ENCODE measurements around the gene TCTN1. TPM values are rescaled to one million over a fixed set of nuclear protein-coding genes. Genes with fewer than 3 reads are reported as not detected.

The TCTN1 gene
- total RNA-seq, 2 experiments from 2014 or later, result 5.0 to 5.5 TPM

- Histone ChIP-seq H3K27me3 (ENCODE audit: control insufficient read depth in 1 of 2, insufficient read depth in 2 of 2, low read length in 2 of 2) (no peaks in the 10 kb centered on the region), H3K36me3 (ENCODE audit: insufficient read depth, low read length) (peaks cover 3% of the 10 kb centered on the region), H3K4me3 (ENCODE audit: low read length) (no peak overlapping the region), H3K4me1 (ENCODE audit: insufficient read depth, low read length) (peaks cover 32% of the 10 kb centered on the region), H3K27ac (ENCODE audit: low read depth in 1 of 2, low read length in 2 of 2) (no peak overlapping the region), H3K9me3 (ENCODE audit: control insufficient read depth in 1 of 2, insufficient read depth in 1 of 2, low read length in 2 of 2) (no peaks in the 10 kb centered on the region)
- DNase-seq (no peak), ATAC-seq (ENCODE audit: poor library complexity) (no peak)
- CTCF ChIA-PET, result no interaction called here
- intact Hi-C loops (cut with DNase I, micrococcal nuclease), result no loop called here
- H3K27me3 Mint-ChIP-seq, result no peaks in the 10 kb centered on the region
- no peak for TF ChIP-seq CTCF (IDR thresholded peaks at IDR 0.05)
- peak overlapping the region; percentile 68 for H3K27ac Mint-ChIP-seq
- POLR2A ChIA-PET, result no interaction called here
- H3K36me3 Mint-ChIP-seq (ENCODE audit: low read depth), result peaks cover 44% of the 10 kb centered on the region
- no peaks in the 10 kb centered on the region for H3K9me3 Mint-ChIP-seq
- H3K4me1 Mint-ChIP-seq (ENCODE audit: low read depth), result peaks cover 47% of the 10 kb centered on the region
- peak overlapping the region; percentile 83 for H3K4me3 Mint-ChIP-seq
Observed at GRCh38 chr12:110686294-110686903, 72.5 kb downstream of the TCTN1 start.

DNA sequence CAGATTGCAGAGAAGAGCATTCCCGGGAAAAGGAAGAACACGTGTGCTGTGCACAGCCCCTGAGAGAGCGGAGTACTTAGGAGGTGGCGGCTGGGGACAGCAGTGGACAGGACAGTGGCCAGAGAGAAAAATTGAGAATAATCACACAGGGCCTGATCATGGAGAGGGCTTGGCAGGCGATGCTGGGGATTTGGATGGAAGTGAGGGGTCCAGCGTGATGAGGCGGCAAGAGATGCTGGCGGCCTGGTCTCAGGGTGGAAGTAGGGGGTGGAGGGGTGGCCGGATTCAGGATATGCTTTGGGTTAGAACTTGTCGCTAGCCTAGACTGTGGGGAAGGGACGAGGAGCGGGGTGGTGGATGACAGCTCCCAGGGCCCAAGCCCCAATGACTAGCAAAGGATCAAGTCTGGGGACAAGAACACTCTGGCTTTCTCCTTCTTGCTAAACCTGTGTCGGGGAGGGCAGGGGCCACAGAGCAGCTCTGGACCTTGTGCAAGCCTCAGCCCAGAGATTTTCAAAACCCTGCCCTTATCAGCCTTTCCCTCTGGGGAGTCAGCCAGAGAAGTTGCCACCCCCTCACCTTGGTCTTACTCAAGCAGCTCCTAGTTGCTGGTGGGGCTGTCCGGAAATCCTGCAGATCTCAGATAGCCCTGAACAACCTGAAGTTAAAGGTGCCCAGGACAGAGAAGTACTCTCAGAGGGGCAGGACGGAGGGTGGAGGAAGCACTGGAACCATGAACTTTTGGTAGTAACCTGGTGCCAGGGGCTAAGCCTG is 73.7 kb downstream of the TCTN1 start:
- peak overlapping the region; percentile 83 for H3K4me3 Mint-ChIP-seq
- H3K4me3 ChIP-seq (ENCODE audit: low read length), result peak overlapping the region; percentile 76
- no peaks in the 10 kb centered on the region for H3K27me3 Mint-ChIP-seq
- POLR2A ChIA-PET, result interaction anchor here (0.8 to 1.0 kb wide), 2 partner anchors 10 to 20 kb away, joined by 3 to 4 read pairs; no protein-coding TSS in a partner anchor
- intact Hi-C loops (cut with DNase I, micrococcal nuclease), result no loop called here
- H3K9me3 ChIP-seq (ENCODE audit: control insufficient read depth in 1 of 2, insufficient read depth in 1 of 2, low read length in 2 of 2), result no peaks in the 10 kb centered on the region
- no peak for TF ChIP-seq CTCF (IDR thresholded peaks at IDR 0.05)
- no peak overlapping the region for H3K27ac ChIP-seq (ENCODE audit: low read depth in 1 of 2, low read length in 2 of 2)
- no peak for DNase-seq
- H3K4me1 Mint-ChIP-seq (ENCODE audit: low read depth), result peaks cover 54% of the 10 kb centered on the region
- peaks cover 3% of the 10 kb centered on the region for H3K36me3 ChIP-seq (ENCODE audit: insufficient read depth, low read length)
- H3K27me3 ChIP-seq (ENCODE audit: control insufficient read depth in 1 of 2, insufficient read depth in 2 of 2, low read length in 2 of 2), result no peaks in the 10 kb centered on the region
- no peaks in the 10 kb centered on the region for H3K9me3 Mint-ChIP-seq
- peaks cover 32% of the 10 kb centered on the region for H3K4me1 ChIP-seq (ENCODE audit: insufficient read depth, low read length)
- CTCF ChIA-PET, result no interaction called here
- H3K27ac Mint-ChIP-seq, result peak overlapping the region; percentile 68
- ATAC-seq (ENCODE audit: poor library complexity), result no peak
- peaks cover 39% of the 10 kb centered on the region for H3K36me3 Mint-ChIP-seq (ENCODE audit: low read depth)

DNA sequence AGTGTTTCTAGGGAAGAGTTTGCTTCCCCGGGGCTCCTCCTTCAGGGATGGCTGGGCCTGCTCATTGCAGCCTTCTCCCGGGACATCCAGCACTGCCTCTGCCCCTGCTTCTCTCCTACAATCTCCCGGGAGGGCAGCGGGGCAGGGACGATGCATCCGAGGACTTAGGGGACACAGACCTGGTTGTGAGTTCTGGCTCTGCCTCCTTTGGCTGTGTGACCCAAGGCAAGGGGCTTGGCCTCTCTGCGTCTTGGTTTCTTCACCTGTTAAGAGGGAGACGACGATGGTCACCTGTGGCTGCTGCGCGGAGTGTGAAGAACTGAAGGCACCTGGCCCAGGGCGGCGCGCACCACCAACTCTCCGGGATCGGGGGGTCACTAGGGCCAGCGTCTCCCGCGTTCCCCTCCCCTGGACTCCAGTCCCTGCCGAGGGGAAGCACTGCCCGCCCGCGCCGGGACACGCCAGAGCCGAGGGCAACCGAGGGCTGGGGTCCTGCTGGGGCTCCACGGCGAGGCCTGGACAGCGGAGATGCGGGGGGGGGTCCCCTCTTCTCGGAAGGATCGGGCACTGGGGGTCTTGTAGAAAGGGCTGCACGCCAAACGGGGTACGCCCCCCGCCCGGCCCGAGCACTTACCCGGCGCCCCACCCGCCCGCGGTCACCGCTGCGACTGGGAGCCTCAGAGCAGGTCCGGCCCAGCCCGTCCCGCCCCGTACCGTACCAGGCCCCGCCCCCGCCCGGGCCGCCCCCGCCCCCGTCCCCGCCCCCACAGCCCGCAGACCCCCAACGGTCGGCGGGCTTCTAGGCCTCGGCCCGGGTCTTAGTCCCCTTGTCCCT is 74.7 kb downstream of the TCTN1 start, which contains the start of gene HVCN1:
HVCN1 (minus strand) TSS at position 670 of the 835 bp plus-strand sequence. CDS start 5,870 bp downstream, outside the sequence.
- Histone ChIP-seq H3K9me3 (ENCODE audit: control insufficient read depth in 1 of 2, insufficient read depth in 1 of 2, low read length in 2 of 2) (no peaks in the 10 kb centered on the region), H3K36me3 (ENCODE audit: insufficient read depth, low read length) (peaks cover 3% of the 10 kb centered on the region), H3K27ac (ENCODE audit: low read depth in 1 of 2, low read length in 2 of 2) (peak within 1 kb of the TSS; percentile 44 to 50), H3K4me1 (ENCODE audit: insufficient read depth, low read length) (peaks cover 32% of the 10 kb centered on the region), H3K4me3 (ENCODE audit: low read length) (peak within 1 kb of the TSS; percentile 76), H3K27me3 (ENCODE audit: control insufficient read depth in 1 of 2, insufficient read depth in 2 of 2, low read length in 2 of 2) (no peaks in the 10 kb centered on the region)
- DNase-seq (peak in 11 of 14 experiments; percentile 14 to 63 (median 36)), ATAC-seq (ENCODE audit: poor library complexity) (peak; percentile 56)
- Mint-ChIP-seq H3K4me3 (peak within 1 kb of the TSS; percentile 90), H3K27me3 (no peaks in the 10 kb centered on the region), H3K9me3 (no peaks in the 10 kb centered on the region), H3K27ac (peak within 1 kb of the TSS; percentile 74), H3K36me3 (ENCODE audit: low read depth) (peaks cover 39% of the 10 kb centered on the region), H3K4me1 (ENCODE audit: low read depth) (peaks cover 57% of the 10 kb centered on the region)
- intact Hi-C loops (cut with DNase I, micrococcal nuclease), result no loop called here
- no peak for TF ChIP-seq CTCF (IDR thresholded peaks at IDR 0.05)
- ChIA-PET POLR2A (interaction anchor here (0.9 to 1.5 kb wide), 4 partner anchors 11 to 239 kb away, joined by 3 to 10 read pairs (median 4); partner anchors contain the start of genes ARPC3, FAM216A and GPN3), CTCF (interaction anchor here (1.8 kb wide), 1 partner anchor 239 kb away, joined by 4 read pairs; the partner anchor contains the start of gene ARPC3)
